GM12864 (cell line): ENCODE results near the gene CHPF.

Source experiments
- DNase-seq: peaks from one replicate; pipeline ENCODE4 v3.0.0-alpha.2; 2011; ENCODE audit warnings: low read depth
- H3K4me3 ChIP-seq: 2 replicates; pipeline ENCODE4 v1.5.1; 2011; ENCODE audit warnings: mild to moderate bottlenecking, low read depth, low read length, control low read depth
- TF ChIP-seq, protein P1 (sequence below): IDR thresholded peaks from 2 replicates; pipeline ENCODE4 v1.5.1; 2011; ENCODE audit warnings: low read depth, mild to moderate bottlenecking, moderate library complexity, low read length, control low read depth, inconsistent platforms; ENCODE audit errors: missing control alignments

CHPF gene

DNA sequence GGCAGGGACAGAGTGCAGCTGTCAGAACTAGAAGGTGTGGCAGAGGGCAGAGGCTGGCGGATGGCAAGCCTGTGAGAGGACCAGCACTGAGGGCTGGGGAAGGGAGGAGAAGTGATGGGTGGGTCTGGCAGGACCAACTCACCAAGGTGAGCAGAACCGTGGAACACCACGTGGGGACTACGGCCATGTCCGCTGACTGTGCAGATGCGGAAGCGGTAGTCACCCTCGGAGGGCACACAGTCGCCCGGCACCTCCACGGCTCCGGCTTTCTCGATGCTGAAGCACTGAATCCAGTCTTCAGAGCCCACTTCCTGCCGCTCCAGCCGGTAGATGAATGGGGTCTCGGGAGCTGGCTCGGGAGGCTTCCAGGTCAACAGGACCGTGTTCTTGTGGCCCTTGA lies 23.5 kb upstream of the CHPF start:
- DNase-seq: no peak
- no peak overlapping the region for H3K4me3 ChIP-seq
- TF ChIP-seq, protein P1, sequence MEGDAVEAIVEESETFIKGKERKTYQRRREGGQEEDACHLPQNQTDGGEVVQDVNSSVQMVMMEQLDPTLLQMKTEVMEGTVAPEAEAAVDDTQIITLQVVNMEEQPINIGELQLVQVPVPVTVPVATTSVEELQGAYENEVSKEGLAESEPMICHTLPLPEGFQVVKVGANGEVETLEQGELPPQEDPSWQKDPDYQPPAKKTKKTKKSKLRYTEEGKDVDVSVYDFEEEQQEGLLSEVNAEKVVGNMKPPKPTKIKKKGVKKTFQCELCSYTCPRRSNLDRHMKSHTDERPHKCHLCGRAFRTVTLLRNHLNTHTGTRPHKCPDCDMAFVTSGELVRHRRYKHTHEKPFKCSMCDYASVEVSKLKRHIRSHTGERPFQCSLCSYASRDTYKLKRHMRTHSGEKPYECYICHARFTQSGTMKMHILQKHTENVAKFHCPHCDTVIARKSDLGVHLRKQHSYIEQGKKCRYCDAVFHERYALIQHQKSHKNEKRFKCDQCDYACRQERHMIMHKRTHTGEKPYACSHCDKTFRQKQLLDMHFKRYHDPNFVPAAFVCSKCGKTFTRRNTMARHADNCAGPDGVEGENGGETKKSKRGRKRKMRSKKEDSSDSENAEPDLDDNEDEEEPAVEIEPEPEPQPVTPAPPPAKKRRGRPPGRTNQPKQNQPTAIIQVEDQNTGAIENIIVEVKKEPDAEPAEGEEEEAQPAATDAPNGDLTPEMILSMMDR: no peak

DNA sequence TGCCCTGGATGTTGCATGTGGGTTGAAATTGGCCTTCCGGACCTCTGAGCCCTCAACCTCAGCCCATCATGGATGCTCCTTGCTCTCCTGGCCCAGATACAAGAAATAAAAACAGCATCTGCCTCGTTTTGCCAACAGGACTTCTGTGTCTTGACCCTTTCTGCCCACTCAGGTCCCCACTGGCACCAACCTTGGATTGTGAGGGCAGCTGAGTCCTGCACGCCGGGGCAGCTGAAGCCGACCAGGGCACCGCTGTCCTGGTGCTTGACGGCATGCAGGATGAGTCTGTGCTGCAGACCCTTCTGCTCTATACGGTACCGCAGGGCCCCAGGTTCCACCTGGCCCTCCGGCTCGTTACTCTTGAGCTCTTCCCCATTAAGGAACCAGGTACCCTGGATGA lies 23.0 kb upstream of the CHPF start:
- TF ChIP-seq, protein P1: no peak
- H3K4me3 ChIP-seq: no peak overlapping the region
- DNase-seq: no peak

DNA sequence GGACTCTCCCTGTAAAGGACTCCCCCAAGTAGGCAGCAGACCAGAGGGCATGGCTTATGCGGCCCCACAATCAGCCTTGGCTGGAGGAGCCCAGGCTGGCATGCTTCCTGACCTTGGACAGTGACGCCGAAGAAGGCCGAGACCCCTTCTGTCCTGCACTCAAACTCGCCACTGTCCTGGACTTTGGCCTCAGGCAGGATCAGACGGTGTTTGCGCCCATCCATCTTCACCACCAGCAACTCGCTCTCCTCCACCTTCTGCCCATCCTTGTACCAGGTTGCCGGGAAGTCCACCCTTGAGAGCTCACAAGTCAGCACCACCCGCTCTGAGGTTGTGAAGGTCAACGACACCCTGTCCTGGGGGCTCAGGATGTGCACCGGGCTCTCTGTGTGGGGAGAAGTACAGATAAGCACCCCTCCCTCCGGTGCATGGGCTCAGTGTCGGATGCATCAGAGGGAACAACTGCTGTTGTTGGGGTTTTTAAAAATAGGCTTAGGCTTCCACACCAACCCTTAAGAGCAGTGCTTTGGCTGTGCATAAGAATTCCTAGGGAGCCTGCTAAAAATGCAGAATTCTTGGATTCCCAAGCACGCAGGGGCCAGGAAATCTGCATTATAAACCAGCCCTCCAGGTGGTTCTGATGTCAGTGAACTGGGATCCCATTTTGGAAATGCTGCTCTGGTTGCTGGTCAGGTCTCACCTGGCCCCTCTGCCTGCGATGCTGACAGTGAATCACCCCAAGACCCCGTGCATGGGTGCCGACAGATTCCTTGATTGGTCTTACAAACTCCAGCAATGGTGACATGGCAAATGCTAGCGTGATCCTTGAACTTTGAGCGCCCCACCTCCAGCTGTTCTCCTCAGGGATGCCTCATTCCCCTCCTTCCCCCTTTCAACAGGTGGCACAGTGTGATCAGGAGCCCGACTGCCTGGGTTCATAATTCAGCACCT lies 21.8 kb upstream of the CHPF start:
- TF ChIP-seq, protein P1: no peak
- no peak overlapping the region for H3K4me3 ChIP-seq
- no peak for DNase-seq

DNA sequence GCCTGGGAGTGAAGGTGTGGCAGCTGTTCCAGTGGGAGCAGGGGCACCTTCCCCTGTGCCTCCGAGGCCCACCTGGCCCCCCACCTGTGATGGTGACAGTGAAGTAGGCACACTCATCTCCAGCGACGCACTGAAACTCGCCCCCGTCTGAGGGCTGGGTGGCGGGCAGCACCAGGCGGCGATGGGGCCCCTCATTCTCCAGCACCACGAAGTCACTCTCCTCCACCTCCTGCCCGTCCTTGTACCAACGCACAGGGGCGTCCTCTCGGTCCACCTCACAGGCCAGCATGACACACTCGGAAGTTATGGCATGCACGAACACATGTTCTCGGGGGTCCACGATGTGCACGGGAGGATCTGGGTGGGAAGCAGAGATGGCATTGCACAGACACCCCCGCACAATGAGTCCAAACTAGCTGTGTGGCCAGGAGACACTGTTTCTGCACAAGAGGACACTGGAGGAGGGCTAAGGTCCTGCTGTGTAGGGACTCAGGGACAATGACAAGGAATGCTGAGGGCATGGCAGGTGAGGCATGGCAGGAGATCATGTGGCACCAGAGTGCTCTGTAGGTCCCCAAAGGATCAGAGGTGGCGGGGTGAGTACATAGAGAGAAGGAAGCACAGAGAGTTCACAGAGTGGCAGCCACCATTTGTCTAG lies 19.8 kb upstream of the CHPF start:
- DNase-seq: no peak
- TF ChIP-seq, protein P1: no peak
- H3K4me3 ChIP-seq: no peak overlapping the region

DNA sequence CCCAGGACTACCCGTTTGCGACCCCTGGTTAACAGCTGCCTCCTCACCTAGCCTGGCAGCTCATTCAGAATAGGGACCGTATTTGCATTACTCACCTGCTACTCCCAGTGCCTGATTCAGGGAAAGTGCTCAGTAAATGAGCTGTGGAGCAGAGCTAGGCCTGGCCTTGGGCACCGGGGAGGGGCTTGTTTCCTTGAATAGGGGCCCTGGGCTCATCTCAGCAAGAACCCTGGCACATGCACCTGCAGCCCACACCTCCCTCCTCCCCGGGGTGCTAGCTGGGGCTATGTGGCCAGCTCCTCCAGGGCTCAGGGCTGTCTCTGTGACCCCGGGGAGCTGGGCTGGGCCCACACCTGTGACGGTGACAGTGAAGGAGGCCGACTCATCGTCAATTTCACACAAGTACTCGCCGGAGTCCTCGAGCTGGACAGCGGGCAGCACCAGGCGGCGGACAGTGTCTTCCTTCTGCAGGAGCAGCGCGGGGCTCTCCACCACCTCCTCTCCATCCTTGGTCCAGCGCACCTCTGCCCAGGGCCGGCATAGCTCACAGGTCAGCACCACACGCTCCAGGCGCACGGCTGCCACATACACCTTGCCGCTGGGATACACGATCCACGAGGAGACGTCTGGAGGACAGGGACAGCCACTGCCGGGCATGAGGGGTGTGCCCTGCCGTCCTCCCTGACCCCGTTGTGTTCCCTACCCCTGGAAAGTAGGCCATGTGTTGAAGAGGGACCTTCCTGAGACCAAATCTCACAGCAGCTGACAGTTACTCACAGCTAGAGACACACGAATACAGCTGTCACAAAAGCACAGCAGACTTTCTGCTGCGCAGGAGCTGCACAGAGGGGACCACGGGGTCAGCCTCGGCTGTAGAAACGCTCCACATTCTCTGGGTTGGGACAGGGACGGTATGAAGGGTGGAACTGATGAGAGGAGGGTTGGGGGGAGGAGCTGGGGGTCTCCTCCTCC lies 18.7 kb upstream of the CHPF start:
- DNase-seq: no peak
- no peak overlapping the region for H3K4me3 ChIP-seq
- TF ChIP-seq, protein P1: no peak

DNA sequence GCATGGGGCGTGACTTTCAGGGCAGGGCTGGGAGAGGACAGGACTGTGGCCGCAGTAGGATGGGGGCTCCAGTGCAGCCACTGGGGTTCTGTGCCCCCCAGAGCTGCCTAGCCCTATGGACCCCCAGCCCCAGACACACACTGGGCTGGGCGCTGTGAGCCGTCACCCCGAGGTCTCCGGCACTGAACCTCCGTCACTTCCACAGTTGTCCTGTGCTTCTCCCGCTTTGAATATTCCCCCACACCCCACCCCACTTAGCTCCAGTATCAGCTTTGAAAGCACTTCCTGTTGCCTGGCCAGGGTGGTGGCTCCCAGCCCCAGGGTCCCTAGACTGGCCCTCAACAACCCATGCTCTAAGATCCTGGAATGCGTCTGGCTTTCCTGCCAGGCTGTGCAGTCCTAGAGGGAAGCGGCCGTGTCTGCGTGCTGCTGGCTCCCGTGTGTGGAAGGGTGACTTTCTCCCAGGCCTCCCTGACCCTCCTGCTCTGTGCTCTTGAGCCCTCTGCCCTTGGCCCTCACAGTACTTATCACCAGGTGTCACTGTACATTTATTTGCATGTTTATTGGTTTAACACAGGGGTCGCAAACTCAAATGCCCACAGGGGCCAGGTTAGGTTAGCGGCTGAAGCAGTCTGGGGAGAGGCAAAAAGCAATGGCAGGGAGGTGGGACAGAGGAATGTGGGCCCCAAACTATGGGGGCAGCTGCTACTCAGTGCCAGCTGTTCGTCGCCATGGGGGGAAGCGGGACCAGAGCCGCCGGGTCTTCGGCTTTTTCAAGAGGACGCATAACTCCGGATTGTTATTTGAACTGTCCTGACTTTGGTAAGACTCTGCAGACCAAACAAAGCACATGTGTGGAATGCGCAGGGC lies 17.8 kb upstream of the CHPF start:
- H3K4me3 ChIP-seq: no peak overlapping the region
- TF ChIP-seq, protein P1: no peak
- DNase-seq: no peak
